CMK (cell line): ENCODE results near the gene SPATA33.

Experiments used
- DNase-seq: peaks from one replicate; pipeline ENCODE4 v3.0.0-alpha.2; 2010; ENCODE audit warnings: low read depth

Gene SPATA33

GRCh38 chr16:89709716-89710432, 52.2 kb downstream of the SPATA33 start:
- no peak for DNase-seq

- DNase-seq = no peak
Measured at GRCh38 chr16:89710709-89711564, 53.3 kb downstream of the SPATA33 start.

- DNase-seq = no peak
Measured at GRCh38 chr16:89711601-89712273, 54.1 kb downstream of the SPATA33 start.

- no peak for DNase-seq
Measured at GRCh38 chr16:89712274-89712781, 54.7 kb downstream of the SPATA33 start.

- no peak for DNase-seq
Measured at GRCh38 chr16:89716493-89716892, 58.9 kb downstream of the SPATA33 start.

- no peak for DNase-seq
Measured at GRCh38 chr16:89716916-89717687, 59.5 kb downstream of the SPATA33 start.

- DNase-seq = no peak
Measured at GRCh38 chr16:89717688-89718505, 60.3 kb downstream of the SPATA33 start.
